Measurements from ENCODE around the gene FHIT. TPM values are rescaled to one million over a fixed set of nuclear protein-coding genes. Genes with fewer than 3 reads are reported as not detected.

FHIT gene
- total RNA-seq, 1 donor from 2014 or later = 11.5 TPM

- no peak overlapping the region for H3K4me3 ChIP-seq (ENCODE audit: low read depth, low read length)
- DNase-seq (ENCODE audit: low read depth) = no peak
- no peak for TF ChIP-seq CTCF (IDR thresholded peaks at IDR 0.05; ENCODE audit: insufficient read depth, low read length, poor library complexity, severe bottlenecking)
- H3K27me3 ChIP-seq (ENCODE audit: control insufficient read depth, insufficient read depth, low read length) = no peaks in the 10 kb centered on the region
- no peaks in the 10 kb centered on the region for H3K36me3 ChIP-seq (ENCODE audit: control insufficient read depth, insufficient read depth, low read length)
Observed at GRCh38 chr3:60402931-60403330, 848.3 kb downstream of the FHIT start.

- no peaks in the 10 kb centered on the region for H3K27me3 ChIP-seq (ENCODE audit: control insufficient read depth, insufficient read depth, low read length)
- no peak for TF ChIP-seq CTCF (IDR thresholded peaks at IDR 0.05; ENCODE audit: insufficient read depth, low read length, poor library complexity, severe bottlenecking)
- H3K36me3 ChIP-seq (ENCODE audit: control insufficient read depth, insufficient read depth, low read length) = no peaks in the 10 kb centered on the region
- DNase-seq (ENCODE audit: low read depth) = no peak
- H3K4me3 ChIP-seq (ENCODE audit: low read depth, low read length) = no peak overlapping the region
Observed at GRCh38 chr3:60399861-60400845, 851.1 kb downstream of the FHIT start.

GRCh38 chr3:60399292-60399691, 852.0 kb downstream of the FHIT start:
- Histone ChIP-seq H3K36me3 (ENCODE audit: control insufficient read depth, insufficient read depth, low read length) (no peaks in the 10 kb centered on the region), H3K27me3 (ENCODE audit: control insufficient read depth, insufficient read depth, low read length) (no peaks in the 10 kb centered on the region), H3K4me3 (ENCODE audit: low read depth, low read length) (no peak overlapping the region)
- no peak for TF ChIP-seq CTCF (IDR thresholded peaks at IDR 0.05; ENCODE audit: insufficient read depth, low read length, poor library complexity, severe bottlenecking)
- DNase-seq (ENCODE audit: low read depth) = no peak

GRCh38 chr3:60395173-60395762, 856.0 kb downstream of the FHIT start:
- Histone ChIP-seq H3K4me3 (ENCODE audit: low read depth, low read length) (no peak overlapping the region), H3K27me3 (ENCODE audit: control insufficient read depth, insufficient read depth, low read length) (no peaks in the 10 kb centered on the region), H3K36me3 (ENCODE audit: control insufficient read depth, insufficient read depth, low read length) (no peaks in the 10 kb centered on the region)
- no peak for TF ChIP-seq CTCF (IDR thresholded peaks at IDR 0.05; ENCODE audit: insufficient read depth, low read length, poor library complexity, severe bottlenecking)
- DNase-seq (ENCODE audit: low read depth) = no peak

- Histone ChIP-seq H3K4me3 (ENCODE audit: low read depth, low read length) (no peak overlapping the region), H3K27me3 (ENCODE audit: control insufficient read depth, insufficient read depth, low read length) (no peaks in the 10 kb centered on the region), H3K36me3 (ENCODE audit: control insufficient read depth, insufficient read depth, low read length) (no peaks in the 10 kb centered on the region)
- no peak for TF ChIP-seq CTCF (IDR thresholded peaks at IDR 0.05; ENCODE audit: insufficient read depth, low read length, poor library complexity, severe bottlenecking)
- DNase-seq (ENCODE audit: low read depth) = no peak
Observed at GRCh38 chr3:60393946-60394345, 857.3 kb downstream of the FHIT start.

All from kidney epithelial cell (primary cell).